ENCODE results near the gene ZC3H18.

DNA sequence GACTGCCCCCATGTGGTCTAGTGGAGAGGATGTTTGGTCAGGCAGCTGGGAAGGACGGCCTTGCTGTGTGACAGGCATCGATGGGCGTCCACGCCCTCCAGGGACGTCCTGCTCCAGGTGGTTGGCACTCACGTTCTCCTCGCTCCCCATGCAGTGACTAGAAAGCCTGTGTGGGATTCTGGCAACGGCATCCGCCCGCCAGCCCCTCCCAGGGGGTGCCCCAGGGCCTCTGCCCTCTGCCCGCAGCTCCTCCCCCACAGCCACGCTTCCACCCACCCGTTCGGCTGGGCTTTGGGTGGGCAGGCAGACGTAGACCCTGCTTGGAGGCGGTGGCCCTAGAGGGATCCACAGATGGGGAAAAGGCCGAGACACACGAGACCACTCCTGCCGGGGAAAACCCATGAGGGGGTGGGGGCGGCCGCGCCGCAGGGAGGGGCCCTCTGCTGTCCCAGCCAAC, 63.5 kb downstream of the ZC3H18 start:
- TF ChIP-seq HDAC2 (IDR thresholded peaks at IDR 0.05) (no peak), CTCF (IDR thresholded peaks at IDR 0.05 in 2 of 3, conservative IDR thresholded peaks at IDR 0.05 in 1 of 3; ENCODE audit: control insufficient read depth in 2 of 3, extremely low read depth in 1 of 3, insufficient read depth in 1 of 3, low read depth in 3 of 3, low read length in 3 of 3) (peak; percentile 37 to 68 (median 65); a peak in 5 of 6 replicates), RFX5 (IDR thresholded peaks at IDR 0.05; ENCODE audit: low read depth, low read length) (no peak), SIX5 (IDR thresholded peaks at IDR 0.05; ENCODE audit: low read depth, low read length, severe bottlenecking) (no peak), POLR2AphosphoS2 (IDR thresholded peaks at IDR 0.05; ENCODE audit: low read depth, low read length) (no peak), ATF2 (IDR thresholded peaks at IDR 0.05; ENCODE audit: low read length) (no peak), MXI1 (IDR thresholded peaks at IDR 0.05; ENCODE audit: low read depth, low read length) (peak; percentile 37; the same call in 1 of the 2 replicates)
- TF ChIP-seq, protein P1, sequence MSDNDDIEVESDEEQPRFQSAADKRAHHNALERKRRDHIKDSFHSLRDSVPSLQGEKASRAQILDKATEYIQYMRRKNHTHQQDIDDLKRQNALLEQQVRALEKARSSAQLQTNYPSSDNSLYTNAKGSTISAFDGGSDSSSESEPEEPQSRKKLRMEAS (IDR thresholded peaks at IDR 0.05; ENCODE audit: low read depth, low read length) = no peak

All from GM12878 (cell line).